Loucy (cell line): ENCODE measurements around the gene NELL2.

Source experiments
- EZH2phosphoT487 ChIP-seq: fragments of 200-600 bp; IDR thresholded peaks from 2 replicates; pipeline ENCODE4 v1.6.1; 2018; ENCODE audit warnings: antibody characterized with exemption, mild to moderate bottlenecking, moderate library complexity, borderline replicate concordance
- TF ChIP-seq, protein P1 (sequence below): fragments of 200-600 bp; sonication (generic); conservative IDR thresholded peaks from 2 replicates; pipeline ENCODE4 v1.5.1; 2014; ENCODE audit warnings: mild to moderate bottlenecking, antibody characterized with exemption, low read length

DNA sequence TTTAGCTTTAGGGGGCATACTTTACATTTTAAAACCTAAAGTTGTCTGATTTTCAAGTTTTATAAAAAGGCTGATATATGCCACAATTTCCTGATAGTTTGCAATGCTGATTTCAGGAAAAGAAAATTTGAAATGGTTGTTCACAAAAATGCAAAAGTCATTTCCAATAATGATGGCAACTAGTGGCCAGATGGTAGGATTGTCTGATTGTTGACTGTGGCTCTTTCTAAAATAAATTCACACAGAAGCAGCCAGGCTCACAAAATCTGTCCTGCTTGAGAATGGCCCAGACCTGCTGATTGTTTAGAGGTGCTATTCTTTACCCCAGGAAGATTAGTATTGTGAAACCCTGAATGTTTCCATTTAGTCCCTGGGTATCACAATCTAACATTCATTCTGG, 220.3 kb downstream of the NELL2 start:
- TF ChIP-seq, protein P1, sequence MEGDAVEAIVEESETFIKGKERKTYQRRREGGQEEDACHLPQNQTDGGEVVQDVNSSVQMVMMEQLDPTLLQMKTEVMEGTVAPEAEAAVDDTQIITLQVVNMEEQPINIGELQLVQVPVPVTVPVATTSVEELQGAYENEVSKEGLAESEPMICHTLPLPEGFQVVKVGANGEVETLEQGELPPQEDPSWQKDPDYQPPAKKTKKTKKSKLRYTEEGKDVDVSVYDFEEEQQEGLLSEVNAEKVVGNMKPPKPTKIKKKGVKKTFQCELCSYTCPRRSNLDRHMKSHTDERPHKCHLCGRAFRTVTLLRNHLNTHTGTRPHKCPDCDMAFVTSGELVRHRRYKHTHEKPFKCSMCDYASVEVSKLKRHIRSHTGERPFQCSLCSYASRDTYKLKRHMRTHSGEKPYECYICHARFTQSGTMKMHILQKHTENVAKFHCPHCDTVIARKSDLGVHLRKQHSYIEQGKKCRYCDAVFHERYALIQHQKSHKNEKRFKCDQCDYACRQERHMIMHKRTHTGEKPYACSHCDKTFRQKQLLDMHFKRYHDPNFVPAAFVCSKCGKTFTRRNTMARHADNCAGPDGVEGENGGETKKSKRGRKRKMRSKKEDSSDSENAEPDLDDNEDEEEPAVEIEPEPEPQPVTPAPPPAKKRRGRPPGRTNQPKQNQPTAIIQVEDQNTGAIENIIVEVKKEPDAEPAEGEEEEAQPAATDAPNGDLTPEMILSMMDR: no peak
- TF ChIP-seq EZH2phosphoT487: no peak
